HepG2 (cell line): ENCODE results near the gene APEX1. TPM values are rescaled to one million over a fixed set of nuclear protein-coding genes. Genes with fewer than 3 reads are reported as not detected.
A peak's percentile ranks its signal among the peaks of the same experiment; 100 is the strongest.

Experiments used
- CBX5 ChIP-seq: sonication (generic); formaldehyde crosslinking; IDR thresholded peaks from 2 replicates; pipeline ENCODE4 v1.4.0; 2020; ENCODE audit warnings: missing genetic modification reagents, borderline replicate concordance
- CENPT ChIP-seq: sonication (generic); formaldehyde crosslinking; IDR thresholded peaks from 2 replicates; pipeline ENCODE4 v1.8.0; 2022; ENCODE audit warnings: low read depth, mild to moderate bottlenecking, moderate library complexity, missing genetic modification reagents
- GATAD1 ChIP-seq: IDR thresholded peaks from 2 replicates; pipeline ENCODE4 v1.6.1; 2016; ENCODE audit warnings: missing genetic modification reagents, missing compliant biosample characterization
- HMG20A ChIP-seq: IDR thresholded peaks from 2 replicates; pipeline ENCODE4 v1.6.1; 2016; ENCODE audit warnings: borderline replicate concordance
- KAT2B ChIP-seq: fragments of 150-350 bp; IDR thresholded peaks from 2 replicates; pipeline ENCODE4 v1.6.1; 2014; ENCODE audit warnings: low read depth, low read length, borderline replicate concordance
- KMT2A ChIP-seq: sonication (generic); formaldehyde crosslinking; IDR thresholded peaks from 2 replicates; pipeline ENCODE4 v1.4.0; 2020; ENCODE audit warnings: missing genetic modification reagents
- NBN ChIP-seq: fragments of 450-650 bp; conservative IDR thresholded peaks from 2 replicates; pipeline ENCODE4 v1.6.1; 2017
- POGZ ChIP-seq: sonication (generic); formaldehyde crosslinking; IDR thresholded peaks from 2 replicates; pipeline ENCODE4 v1.4.0; 2020; ENCODE audit warnings: mild to moderate bottlenecking, missing genetic modification reagents
- POLR2A ChIP-seq, 2 experiments: IDR thresholded peaks; 2 replicates each; pipeline ENCODE4 v1.6.1; 2011; ENCODE audit warnings: low read depth in 2 of 2, low read length in 2 of 2, mild to moderate bottlenecking in 1 of 2, moderate library complexity in 1 of 2; ENCODE audit not compliant: insufficient read depth in 1 of 2
- TOE1 ChIP-seq: sonication (generic); formaldehyde crosslinking; IDR thresholded peaks from 2 replicates; pipeline ENCODE4 v1.4.0; 2020; ENCODE audit warnings: mild to moderate bottlenecking, missing genetic modification reagents
- ZBTB7A ChIP-seq: sonication (generic); formaldehyde crosslinking; IDR thresholded peaks from 2 replicates; pipeline ENCODE4 v1.8.0; 2022; ENCODE audit warnings: mild to moderate bottlenecking, missing genetic modification reagents
- ZNF180 ChIP-seq: sonication (generic); formaldehyde crosslinking; IDR thresholded peaks from 2 replicates; pipeline ENCODE4 v1.4.0; 2020; ENCODE audit warnings: low read depth, missing genetic modification reagents, borderline replicate concordance
- ZNF224 ChIP-seq: sonication (generic); formaldehyde crosslinking; IDR thresholded peaks from 2 replicates; pipeline ENCODE4 v1.5.0; 2020; ENCODE audit warnings: mild to moderate bottlenecking, missing genetic modification reagents
- ZNF549 ChIP-seq: sonication (generic); formaldehyde crosslinking; IDR thresholded peaks from 2 replicates; pipeline ENCODE4 v1.5.0; 2020; ENCODE audit warnings: missing genetic modification reagents
- ZNF605 ChIP-seq: sonication (generic); formaldehyde crosslinking; IDR thresholded peaks from 2 replicates; pipeline ENCODE4 v1.8.0; 2022; ENCODE audit warnings: mild to moderate bottlenecking, missing genetic modification reagents
- ZNF652 ChIP-seq: IDR thresholded peaks from 2 replicates; pipeline ENCODE4 v1.6.1; 2016; ENCODE audit warnings: low read depth, borderline replicate concordance
- ZNF737 ChIP-seq: sonication (generic); formaldehyde crosslinking; IDR thresholded peaks from 2 replicates; pipeline ENCODE4 v1.5.0; 2020; ENCODE audit warnings: missing genetic modification reagents, mild to moderate bottlenecking, borderline replicate concordance
- ZNF879 ChIP-seq: sonication (generic); formaldehyde crosslinking; IDR thresholded peaks from 2 replicates; pipeline ENCODE4 v1.8.1; 2023; ENCODE audit warnings: missing genetic modification reagents
- ZSCAN22 ChIP-seq: sonication (generic); formaldehyde crosslinking; IDR thresholded peaks from 2 replicates; pipeline ENCODE4 v1.4.0; 2020; ENCODE audit warnings: mild to moderate bottlenecking, missing genetic modification reagents
- polyA plus RNA-seq, 8 experiments: library from polyadenylated mRNA; depleted of rRNA in 3 of 8; stranded (reverse) in 7 of 8; unstranded in 1 of 8; fragments of >200 nt; fragmentation: Illumina TruSeq in 4 of 8; extraction: Trizol in 4 of 8; gene quantifications; 2 replicates each; pipeline versions ENCODE4 v1.2.1 to v1.2.3, GENCODE V29; 2011 to 2016; ENCODE audit warnings: low read depth in 4 of 8, missing spikeins in 1 of 8, mixed read lengths in 1 of 8; ENCODE audit not compliant: insufficient read depth in 1 of 8
- total RNA-seq, 5 experiments: library from RNA; depleted of rRNA; stranded (reverse); fragments of >200 nt; fragmentation: Illumina TruSeq; extraction: Trizol; gene quantifications; 2 replicates each; pipeline ENCODE4 v1.2.3, GENCODE V29; 2016; ENCODE audit warnings: low read depth in 1 of 5
- TF ChIP-seq, protein P1 (sequence below): sonication (generic); formaldehyde crosslinking; IDR thresholded peaks from 2 replicates; pipeline ENCODE4 v1.4.0; 2020; ENCODE audit warnings: missing genetic modification reagents
- TF ChIP-seq, protein P2 (sequence below): sonication (generic); formaldehyde crosslinking; IDR thresholded peaks from 2 replicates; pipeline ENCODE4 v1.5.0; 2020; ENCODE audit warnings: mild to moderate bottlenecking, missing genetic modification reagents, borderline replicate concordance
- TF ChIP-seq, protein P3 (sequence below): IDR thresholded peaks from 2 replicates; pipeline ENCODE4 v1.6.1; 2016; ENCODE audit warnings: low read depth, control low read depth

The APEX1 gene
- total and polyA plus RNA-seq, 2 of the 13 experiments (the other 11 are each of a cell fraction or from before 2014, with no cell fraction given): 171 to 405 TPM

DNA sequence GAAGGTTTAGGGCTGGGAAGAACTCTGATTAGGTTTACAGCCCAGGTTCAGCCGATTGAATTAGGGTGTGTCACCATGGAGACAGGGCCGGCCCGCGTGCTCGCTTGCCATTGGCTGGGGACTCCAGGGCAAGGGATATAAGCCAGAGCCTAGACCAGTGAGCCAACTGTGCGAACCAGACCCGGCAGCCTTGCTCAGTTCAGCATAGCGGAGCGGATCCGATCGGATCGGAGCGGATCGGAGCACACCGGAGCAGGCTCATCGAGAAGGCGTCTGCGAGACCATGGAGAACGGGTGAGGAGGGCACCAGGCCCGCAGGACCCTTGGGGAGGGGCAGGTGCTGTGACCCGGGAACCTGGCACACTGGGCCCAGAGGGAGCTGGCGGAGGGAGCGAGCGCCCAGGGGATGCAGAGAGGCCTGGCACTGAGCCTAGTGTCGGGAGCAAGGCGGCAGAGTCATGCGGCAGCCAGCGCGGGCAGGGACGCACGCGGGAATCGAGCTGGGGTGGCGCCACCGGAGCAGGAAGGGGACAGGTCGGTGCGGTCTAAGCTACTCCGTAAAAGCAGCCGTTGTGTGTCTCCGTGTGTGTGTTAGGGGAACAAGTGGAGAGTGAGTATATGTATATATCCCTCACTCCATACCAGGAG, 14.3 kb downstream of the APEX1 start, which contains the start of gene PNP (continued):
- TF ChIP-seq ZNF180 (CRISPR knock-in tag) (no peak), GATAD1 (CRISPR knock-in tag) (peak; percentile 69), CBX5 (CRISPR knock-in tag) (peak; percentile 76; the same call in 1 of the 2 replicates), KAT2B (no peak), ZNF549 (CRISPR knock-in tag) (no peak), ZNF224 (CRISPR knock-in tag) (0 out of 2 replicates have a peak, but pooled peaks have one; percentile 85), ZNF605 (CRISPR knock-in tag) (peak; percentile 85; the same call in 1 of the 2 replicates), KMT2A (CRISPR knock-in tag) (peak; percentile 84), ZBTB7A (CRISPR knock-in tag) (peak; percentile 78; the same call in 1 of the 2 replicates), TOE1 (CRISPR knock-in tag) (no peak), ZSCAN22 (CRISPR knock-in tag) (0 out of 2 replicates have a peak, but pooled peaks have one; percentile 12), CENPT (peak; percentile 47; the same call in 1 of the 2 replicates), ZNF737 (CRISPR knock-in tag) (peak; percentile 87; the same call in 1 of the 2 replicates), POLR2A (IDR thresholded peaks at IDR 0.05; ENCODE audit: insufficient read depth in 1 of 2, low read depth in 2 of 2, low read length in 2 of 2) (peak; percentile 100), POGZ (peak; percentile 73), ZNF879 (CRISPR knock-in tag) (peak; percentile 95), ZNF652 (CRISPR knock-in tag) (0 out of 2 replicates have a peak, but pooled peaks have one; percentile 16), NBN (no peak), HMG20A (CRISPR knock-in tag) (peak; percentile 29; the same call in 1 of the 2 replicates)
- TF ChIP-seq, protein P1, sequence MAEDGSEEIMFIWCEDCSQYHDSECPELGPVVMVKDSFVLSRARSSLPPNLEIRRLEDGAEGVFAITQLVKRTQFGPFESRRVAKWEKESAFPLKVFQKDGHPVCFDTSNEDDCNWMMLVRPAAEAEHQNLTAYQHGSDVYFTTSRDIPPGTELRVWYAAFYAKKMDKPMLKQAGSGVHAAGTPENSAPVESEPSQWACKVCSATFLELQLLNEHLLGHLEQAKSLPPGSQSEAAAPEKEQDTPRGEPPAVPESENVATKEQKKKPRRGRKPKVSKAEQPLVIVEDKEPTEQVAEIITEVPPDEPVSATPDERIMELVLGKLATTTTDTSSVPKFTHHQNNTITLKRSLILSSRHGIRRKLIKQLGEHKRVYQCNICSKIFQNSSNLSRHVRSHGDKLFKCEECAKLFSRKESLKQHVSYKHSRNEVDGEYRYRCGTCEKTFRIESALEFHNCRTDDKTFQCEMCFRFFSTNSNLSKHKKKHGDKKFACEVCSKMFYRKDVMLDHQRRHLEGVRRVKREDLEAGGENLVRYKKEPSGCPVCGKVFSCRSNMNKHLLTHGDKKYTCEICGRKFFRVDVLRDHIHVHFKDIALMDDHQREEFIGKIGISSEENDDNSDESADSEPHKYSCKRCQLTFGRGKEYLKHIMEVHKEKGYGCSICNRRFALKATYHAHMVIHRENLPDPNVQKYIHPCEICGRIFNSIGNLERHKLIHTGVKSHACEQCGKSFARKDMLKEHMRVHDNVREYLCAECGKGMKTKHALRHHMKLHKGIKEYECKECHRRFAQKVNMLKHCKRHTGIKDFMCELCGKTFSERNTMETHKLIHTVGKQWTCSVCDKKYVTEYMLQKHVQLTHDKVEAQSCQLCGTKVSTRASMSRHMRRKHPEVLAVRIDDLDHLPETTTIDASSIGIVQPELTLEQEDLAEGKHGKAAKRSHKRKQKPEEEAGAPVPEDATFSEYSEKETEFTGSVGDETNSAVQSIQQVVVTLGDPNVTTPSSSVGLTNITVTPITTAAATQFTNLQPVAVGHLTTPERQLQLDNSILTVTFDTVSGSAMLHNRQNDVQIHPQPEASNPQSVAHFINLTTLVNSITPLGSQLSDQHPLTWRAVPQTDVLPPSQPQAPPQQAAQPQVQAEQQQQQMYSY: peak; percentile 96
- TF ChIP-seq, protein P2, sequence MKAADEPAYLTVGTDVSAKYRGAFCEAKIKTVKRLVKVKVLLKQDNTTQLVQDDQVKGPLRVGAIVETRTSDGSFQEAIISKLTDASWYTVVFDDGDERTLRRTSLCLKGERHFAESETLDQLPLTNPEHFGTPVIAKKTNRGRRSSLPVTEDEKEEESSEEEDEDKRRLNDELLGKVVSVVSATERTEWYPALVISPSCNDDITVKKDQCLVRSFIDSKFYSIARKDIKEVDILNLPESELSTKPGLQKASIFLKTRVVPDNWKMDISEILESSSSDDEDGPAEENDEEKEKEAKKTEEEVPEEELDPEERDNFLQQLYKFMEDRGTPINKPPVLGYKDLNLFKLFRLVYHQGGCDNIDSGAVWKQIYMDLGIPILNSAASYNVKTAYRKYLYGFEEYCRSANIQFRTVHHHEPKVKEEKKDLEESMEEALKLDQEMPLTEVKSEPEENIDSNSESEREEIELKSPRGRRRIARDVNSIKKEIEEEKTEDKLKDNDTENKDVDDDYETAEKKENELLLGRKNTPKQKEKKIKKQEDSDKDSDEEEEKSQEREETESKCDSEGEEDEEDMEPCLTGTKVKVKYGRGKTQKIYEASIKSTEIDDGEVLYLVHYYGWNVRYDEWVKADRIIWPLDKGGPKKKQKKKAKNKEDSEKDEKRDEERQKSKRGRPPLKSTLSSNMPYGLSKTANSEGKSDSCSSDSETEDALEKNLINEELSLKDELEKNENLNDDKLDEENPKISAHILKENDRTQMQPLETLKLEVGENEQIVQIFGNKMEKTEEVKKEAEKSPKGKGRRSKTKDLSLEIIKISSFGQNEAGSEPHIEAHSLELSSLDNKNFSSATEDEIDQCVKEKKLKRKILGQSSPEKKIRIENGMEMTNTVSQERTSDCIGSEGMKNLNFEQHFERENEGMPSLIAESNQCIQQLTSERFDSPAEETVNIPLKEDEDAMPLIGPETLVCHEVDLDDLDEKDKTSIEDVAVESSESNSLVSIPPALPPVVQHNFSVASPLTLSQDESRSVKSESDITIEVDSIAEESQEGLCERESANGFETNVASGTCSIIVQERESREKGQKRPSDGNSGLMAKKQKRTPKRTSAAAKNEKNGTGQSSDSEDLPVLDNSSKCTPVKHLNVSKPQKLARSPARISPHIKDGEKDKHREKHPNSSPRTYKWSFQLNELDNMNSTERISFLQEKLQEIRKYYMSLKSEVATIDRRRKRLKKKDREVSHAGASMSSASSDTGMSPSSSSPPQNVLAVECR (CRISPR knock-in tag): peak; percentile 97
- TF ChIP-seq, protein P3, sequence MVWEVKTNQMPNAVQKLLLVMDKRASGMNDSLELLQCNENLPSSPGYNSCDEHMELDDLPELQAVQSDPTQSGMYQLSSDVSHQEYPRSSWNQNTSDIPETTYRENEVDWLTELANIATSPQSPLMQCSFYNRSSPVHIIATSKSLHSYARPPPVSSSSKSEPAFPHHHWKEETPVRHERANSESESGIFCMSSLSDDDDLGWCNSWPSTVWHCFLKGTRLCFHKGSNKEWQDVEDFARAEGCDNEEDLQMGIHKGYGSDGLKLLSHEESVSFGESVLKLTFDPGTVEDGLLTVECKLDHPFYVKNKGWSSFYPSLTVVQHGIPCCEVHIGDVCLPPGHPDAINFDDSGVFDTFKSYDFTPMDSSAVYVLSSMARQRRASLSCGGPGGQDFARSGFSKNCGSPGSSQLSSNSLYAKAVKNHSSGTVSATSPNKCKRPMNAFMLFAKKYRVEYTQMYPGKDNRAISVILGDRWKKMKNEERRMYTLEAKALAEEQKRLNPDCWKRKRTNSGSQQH: no peak
